ENCODE results near the gene NPFFR1.

NPFFR1 gene

DNA sequence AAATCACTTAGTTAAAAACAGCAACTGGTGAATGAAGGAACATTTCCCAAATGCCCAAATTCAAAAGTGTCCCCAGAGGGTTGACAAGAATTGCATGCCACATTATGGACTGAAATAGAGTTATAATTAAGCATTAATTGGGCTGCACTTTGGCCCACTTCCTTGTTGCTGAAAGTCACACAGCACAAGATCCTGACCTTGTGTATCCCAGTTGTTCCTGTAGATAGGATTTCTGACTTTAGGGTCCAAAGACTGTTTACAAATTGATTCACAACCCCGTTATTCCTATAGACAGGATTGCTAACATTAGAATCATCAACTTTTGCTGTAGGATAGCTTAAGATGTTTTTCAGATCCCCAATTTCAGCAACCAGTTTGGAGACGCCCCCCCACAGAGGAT, 31.5 kb upstream of the NPFFR1 start:
- no peak for DNase-seq

DNA sequence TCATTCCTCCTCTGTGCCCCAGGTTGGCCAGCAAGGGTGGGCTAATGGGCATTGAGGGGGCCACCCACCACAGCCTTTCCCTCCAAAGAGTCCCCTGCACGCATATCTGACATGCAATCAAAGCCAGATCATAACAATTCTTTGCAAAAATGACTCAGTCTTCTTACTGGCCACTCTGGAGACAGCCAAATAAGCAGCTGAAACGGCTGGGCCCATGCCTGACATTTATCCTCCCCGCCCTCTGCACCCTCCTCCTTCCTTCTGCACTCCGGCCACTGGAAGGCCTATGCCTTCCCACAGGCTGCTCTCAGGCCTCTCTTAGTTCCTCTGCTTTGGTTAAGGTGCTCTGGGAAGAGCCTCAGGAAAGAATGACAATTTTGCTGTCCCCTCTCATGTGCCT, 29.2 kb upstream of the NPFFR1 start:
- DNase-seq = no peak

DNA sequence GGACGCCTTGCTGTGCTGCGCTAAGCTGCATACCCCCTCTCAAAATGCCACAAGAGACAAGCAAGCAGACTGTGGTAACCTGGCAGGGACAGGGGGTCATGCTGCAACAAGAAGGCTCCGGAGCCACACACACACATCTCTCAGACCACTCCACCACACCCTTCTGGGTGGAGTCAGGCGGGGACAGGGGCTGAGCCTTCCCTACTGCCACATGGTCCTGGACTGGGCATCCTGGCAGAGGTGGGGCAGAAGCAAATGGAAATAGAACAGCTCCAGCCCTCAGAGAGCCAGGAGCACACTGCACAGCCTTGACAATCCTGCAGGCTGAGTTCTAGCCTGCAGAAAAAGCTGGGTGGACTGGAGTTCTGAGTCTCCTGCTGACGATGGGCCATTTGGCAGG, 28.4 kb upstream of the NPFFR1 start:
- no peak for DNase-seq

DNA sequence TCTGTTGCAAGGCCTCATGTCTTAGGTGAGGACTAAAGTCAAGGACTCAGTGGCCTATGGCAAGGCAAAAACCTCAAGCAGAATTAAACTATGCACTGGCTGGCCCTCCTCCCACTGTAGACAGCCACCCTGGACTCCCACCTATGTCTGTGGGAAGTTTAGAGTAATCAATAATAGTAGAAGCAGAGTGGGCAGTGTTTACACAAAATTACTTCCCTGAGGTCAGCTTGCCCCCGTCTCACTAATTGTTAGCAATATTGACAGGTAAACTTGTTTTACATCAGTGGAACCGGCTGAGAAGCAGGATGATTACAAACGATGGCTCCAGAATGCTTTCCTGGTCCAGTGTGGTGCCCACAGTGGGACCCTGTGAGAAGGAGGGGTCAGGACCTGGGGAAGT, 27.9 kb upstream of the NPFFR1 start:
- no peak for DNase-seq

DNA sequence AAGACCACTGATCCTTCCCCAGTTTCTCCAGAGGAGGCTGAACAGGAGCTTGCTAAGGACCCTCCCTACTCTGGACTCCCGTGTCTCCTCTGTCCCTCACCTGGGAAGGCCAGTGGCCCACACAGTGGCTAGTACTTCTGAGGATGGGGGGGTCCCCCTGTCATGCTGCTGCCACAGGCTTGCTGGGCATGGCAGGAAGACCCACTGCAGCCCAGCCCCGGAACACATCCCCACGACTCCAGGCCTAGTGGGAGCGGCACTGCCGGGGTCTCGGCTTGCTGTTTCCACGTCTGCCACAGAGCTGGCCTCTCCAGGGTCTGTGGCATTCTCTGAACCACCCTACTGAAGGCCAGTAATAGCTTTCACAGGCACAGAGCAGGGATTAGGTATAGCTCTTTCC, 25.9 kb upstream of the NPFFR1 start:
- no peak for DNase-seq

DNA sequence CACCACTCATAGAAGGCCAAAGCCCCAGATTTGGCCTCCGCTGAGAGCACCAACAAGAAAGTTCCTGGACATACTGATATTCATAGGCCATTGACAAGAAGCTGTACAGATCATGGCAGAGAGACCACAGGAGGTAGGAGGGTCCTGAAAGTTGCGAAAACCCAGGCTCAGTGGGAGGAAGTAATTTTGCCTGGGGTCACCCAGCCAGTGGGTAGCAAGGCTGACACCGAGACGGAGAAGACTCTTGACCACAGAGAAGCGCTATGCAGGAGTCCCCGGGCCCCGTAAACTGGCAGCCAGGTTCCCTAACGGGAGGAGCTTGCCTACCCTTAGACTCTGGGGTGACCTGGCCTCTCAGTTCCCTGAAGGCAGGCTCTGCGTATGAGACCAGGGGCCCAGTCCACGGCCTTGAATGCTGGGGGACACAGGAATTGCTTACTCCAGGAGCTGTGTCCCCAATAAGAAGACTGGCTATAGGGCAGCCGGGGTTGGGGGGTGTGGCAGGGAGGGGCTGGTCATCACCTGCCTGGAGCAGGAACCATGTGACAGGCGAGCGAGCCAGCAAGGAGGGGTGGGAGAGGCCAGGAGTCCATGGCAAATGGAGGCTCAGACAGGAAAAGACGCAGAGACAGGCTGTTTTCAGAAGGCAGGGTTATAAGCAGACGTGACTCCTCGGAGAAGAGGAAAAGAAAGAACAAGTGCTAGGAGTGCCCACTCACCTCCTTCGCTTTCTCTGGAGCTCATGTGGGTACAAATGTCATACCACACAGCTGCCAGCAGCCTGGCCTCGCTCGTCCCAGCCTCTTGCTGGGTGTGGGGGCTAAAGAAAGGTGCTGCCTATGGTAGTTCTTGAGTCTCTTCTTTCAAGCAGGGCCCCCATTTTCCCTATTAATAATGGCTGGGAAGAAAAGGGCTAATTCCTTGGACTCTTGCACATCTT, 24.6 kb upstream of the NPFFR1 start:
- no peak for DNase-seq

DNA sequence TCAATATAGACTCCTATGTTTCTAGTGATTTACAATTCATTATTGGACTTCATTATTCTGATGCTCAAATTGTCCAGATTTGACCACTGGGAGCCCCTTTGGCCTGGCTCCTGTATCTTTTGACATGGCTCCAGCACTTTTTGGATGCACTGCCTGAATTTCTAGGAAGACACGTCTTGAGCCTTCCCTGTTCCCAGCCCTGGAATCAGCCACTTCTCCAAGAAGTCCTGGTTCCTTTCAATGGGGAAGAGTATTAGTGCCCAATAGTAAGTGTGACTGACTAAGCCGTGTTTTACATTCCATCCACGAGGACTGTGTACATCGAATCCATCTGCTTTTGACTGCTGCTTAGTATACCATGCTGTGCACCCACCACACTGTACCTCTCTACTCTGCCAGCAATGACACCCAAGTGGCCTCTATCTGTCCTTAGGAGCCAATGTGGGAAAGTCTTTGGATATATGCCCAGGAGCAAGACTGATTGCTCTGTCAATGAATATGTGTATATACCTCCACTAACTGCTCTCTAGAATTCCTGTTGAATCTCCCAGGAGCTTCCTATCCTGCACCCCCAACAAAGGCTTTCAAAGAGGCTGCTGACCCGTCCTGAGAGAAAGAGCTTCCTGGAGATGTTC, 23.2 kb upstream of the NPFFR1 start:
- no peak for DNase-seq

DNA sequence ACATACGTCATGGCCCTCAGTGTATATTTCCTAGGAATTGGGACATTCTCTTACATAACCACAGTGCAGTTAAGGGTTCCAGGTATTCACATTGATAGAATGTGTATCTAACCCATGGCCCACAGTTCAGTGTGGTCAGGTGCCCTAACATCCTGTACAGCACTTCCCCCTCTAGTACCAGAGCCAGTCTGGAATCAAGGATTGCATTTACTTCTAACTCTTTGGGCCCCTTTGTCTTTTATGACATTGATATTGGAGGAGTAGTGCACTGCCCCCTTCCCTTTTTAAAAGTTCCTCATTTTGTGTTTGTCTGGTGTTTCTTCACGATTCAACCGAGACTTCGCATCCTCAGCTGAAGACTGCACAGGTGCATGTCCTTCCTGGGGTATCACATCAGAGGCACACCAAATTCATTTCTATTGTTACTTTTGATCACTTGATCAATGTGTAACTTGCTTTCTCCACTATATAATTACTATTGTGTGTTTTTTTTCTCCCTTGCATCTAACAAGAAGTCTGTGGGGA, 22.4 kb upstream of the NPFFR1 start:
- no peak for DNase-seq

DNA sequence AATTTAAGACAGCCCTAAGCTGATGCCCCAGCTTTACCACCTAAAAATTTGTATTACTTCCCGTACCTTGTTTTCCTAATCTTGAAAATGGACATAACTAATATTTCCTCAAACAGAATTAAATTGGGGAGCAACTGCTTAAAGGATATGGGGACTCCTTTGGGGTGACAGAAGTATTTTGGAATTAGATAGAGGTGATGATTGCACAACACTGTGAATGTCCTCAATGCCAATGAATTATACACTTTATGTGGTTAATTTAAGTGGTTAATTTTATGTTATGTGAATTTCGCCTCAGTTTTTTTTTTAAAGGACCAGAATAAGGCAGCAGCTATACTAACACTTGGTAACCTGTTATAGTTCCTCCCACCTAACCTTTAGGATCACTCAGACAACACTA, 19.9 kb upstream of the NPFFR1 start:
- DNase-seq = no peak

DNA sequence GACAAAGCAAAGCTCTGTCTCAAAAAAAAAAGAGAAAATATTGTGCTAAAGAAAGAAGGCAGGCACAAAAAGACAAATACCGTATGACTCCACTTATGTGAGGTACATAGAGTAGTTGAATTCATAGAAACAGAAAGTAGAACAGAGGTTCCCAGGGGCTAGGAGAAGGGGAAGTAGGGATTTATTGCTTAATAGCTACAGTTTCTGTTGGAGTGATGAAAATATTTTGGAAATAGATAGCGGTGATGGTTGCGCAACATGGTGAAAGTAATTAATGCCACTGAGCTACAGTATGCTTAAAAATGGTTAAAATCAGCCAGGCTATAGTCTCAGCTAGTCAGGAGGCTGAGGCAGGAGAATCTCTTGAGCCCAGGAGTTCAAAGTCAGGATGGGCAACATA, 18.5 kb upstream of the NPFFR1 start:
- DNase-seq = no peak

DNA sequence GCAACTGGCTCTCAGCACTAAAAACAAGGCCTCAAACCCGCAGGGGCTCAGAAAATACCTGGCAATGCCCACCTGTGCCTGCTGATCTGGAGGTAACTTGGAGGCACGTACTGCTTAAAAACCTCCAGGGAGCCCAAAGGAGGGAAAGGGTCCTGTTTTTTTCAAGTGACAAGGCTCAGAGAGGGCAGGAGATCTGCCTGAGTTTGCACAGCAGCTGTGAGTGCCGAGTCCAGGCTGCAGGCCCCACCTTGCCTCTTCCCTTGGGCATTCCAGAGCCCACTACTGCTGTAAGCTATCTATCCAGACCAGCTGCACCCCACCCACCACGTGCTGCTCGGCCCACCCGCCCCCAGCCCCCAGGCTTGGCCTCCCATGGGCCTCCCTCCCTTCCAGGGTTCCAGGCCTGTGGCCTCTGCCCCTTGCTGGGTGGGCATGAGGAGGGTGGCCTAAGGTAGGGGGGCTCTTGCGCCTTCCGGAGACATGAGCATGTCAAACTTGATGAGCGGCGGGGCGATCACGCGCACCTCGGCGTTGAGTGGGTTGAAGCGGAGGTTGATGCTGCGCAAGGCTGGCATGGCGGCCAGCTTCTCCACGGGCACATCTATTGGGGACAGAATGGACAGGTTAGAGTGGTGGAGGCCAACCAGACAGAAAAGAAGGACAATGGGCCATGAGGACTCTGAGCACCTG, 17.2 kb upstream of the NPFFR1 start:
- no peak for DNase-seq

DNA sequence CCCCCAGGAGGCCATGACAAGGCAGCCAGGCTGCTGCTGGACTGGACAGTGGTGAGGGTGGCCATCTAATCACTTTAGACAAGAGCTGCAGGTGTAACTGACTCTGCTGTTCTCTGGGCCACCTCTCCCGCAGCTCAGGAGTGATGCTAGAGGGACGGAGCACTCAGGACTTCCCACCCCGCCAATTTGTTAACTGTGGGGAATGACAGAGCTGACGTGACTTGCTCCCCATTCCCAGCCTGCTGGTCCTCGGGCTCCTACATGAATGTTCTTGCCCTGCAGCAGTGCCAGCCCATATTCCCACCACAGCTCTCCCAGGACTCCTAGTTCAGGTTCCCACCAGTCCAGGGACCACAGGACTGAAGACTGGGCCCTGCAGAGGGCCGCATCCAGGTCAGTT, 16.7 kb upstream of the NPFFR1 start:
- DNase-seq = no peak

DNA sequence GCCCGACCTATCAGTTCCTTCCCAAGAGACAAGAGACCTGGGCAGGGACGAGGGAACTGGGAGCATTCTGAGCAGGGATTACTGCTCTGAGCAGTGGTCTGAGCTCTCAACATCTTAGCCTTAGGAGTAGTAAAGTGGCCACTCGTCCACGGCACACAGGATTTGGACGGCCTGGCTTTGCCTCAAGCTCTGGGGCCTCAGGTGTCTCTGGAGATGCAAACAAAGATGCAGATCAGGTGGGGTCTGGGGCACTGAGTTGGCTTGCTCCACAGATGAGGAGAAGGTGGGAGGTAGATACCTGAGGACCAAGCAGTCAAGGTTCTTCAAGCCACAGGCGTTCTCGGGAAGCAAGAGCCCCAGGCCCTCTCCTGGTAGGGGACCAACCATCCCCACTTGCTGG, 16.1 kb upstream of the NPFFR1 start:
- no peak for DNase-seq

DNA sequence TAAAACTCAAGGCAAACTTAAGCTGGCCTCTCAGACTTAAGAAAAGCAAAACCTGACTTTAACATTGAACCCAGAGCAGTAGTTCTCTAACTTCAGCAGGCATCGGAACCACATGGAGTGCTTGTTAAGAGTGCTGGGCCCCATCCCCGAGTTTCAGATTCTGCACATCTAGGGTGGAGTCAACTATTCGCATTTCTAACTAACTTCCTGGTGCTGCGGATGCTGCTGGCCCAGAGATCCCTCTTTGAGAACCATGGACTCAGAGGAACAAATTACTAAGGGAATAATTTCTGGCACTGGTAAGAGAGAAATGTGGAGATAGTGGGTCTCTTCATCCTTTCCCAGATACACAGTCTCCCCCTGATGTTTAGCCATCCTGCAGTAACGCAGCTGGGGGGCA, 14.6 kb upstream of the NPFFR1 start:
- no peak for DNase-seq

DNA sequence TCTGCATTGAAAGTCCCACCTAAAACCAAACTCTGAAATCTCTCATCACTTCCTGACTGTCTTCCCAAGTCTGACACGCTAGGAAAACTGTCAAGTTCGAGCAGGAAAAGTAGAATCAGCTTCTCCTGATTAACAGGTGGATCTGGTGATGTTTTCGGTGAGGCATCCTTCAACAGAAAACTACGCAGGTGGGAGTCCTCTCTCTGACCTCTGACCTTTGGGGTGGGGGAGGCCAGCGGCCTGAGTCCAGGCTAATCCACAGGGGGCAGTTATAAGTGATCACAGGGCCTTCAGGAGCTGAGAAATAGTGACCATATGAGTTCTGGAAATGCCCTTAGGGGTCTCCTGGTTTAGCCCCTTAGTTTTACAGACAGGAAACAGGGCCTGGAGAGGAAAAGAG, 13.4 kb upstream of the NPFFR1 start:
- no peak for DNase-seq

DNA sequence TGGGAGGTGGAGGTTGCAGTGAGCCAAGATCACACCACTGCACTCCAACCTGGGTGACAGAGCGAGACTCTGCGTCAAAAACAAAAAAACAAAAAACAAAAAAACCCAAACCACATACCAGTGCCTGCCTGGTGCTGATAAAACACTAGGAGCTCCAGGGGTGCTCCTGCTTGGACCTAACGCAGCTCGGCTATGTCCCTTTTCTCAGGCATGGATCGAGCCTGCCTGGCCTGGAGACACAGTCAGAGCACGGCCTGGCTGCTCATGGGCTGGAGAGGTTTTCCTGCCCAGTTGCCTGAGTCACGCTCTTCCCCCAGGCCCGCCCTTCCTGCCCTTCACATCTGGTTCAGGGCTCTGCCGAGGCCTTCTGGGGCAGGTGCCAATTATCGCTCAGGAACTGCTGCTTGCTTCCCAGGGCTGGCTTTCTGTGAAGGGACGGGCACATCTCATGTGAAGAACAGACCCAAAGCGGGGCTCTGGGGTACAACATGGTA, 12.6 kb upstream of the NPFFR1 start:
- DNase-seq = peak in 1 of 2 experiments; percentile 18

DNA sequence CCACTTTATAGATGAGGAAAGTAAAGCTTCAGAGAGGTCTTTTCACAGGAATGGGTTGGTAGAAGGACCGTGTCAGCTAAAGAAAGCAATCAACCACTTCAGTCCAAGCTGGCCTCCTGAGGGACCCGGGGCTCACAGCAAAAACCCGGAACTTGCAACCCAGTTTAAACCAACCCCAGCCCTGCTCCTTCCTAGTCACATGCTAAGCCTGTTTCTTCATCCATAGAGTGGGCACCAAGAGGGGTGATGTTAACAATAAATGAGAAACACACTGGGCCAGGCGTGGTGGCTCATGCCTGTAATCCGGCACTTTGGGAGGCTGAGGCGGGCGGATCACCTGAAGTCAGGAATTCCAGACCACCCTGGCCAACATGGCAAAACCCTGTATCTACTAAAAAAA, 12.1 kb upstream of the NPFFR1 start:
- DNase-seq = no peak

DNA sequence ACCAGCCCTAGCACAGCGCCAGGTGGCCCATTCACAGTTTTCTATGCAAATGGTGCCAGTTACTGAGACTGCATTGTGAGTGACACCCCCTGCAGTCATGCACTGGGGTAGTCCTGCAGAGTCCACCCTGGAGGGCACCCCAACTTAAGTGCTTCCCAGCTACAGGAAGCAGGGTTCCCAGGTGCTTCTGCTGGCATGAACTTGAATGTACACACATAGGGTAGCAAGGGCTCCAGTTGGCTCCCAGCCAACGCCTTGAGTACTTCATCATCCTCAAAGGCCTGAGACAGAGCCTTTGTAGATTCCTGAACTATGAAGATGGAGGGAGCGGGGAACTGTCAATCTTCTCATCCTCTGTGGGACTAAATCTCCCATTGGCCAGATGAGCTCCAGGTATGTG, 11.5 kb upstream of the NPFFR1 start:
- DNase-seq = no peak

DNA sequence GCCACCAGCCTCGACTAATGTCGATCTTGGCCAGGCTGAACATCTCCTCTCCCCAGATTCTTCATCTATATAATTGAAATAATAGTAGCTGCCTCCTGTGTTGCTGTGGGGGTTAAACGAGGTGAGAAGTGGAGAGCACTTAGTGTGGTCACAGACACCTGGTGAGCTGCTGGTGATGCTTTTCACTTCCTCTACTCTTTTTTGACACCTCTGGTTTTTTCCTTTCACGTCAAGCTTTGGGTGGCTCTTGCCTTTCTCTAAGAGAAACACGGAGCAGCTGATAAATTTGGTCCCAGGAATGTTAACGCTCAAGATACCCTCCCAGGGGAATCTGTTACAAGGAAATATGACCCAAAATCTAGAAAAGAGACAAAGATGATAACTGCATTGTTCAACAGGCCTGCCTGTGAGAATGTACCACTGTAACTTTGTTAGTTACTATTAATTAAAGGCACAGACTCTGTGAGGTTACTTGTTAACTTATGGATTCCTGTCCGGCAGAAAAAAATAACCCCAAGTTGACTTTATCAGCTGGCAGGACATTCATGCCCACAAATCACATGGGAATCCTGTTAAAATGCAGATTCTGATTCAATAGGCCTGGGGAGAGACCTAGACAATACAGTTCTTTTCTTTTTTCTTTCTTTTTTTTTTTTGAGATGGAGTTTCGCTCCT, 9.5 kb upstream of the NPFFR1 start:
- no peak for DNase-seq

DNA sequence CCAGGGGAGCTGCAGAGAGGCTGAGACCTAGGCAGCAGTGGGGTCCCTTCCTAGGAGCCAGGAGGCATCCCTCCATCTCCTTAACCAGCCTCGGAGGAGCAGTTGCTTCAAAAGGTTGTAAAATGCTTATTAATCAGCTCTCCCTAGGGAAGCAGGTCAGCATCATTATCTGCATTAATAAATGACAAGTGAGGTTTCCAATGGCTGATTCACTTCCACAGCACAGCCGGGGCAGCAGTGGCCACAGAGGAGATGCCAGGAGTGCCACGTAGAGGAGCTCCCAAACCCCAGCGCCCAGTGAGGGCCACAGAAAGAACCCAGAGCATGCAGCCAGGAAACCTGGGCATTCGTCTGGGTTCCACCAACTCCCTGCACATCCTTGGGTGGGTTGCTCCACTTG, 8.2 kb upstream of the NPFFR1 start:
- DNase-seq = no peak

DNA sequence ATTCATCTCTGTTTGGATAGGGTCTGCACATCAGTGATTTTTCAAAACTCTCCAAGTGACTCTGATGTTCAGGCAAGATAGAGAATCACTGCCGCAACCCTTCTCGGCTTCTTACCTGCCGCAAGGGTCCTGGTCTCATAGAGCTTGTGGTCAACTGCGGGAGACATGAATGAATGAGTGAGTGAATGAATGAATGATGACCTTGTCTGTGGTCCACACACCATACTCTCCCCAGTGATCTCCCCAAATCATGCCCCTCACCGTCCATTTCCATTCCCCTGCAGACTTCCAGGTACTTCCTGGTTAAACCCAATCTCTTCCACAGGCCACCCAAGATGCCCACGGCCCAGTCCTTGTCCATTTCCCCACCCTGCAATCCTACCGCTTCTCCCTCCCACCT, 5.9 kb upstream of the NPFFR1 start:
- no peak for DNase-seq

DNA sequence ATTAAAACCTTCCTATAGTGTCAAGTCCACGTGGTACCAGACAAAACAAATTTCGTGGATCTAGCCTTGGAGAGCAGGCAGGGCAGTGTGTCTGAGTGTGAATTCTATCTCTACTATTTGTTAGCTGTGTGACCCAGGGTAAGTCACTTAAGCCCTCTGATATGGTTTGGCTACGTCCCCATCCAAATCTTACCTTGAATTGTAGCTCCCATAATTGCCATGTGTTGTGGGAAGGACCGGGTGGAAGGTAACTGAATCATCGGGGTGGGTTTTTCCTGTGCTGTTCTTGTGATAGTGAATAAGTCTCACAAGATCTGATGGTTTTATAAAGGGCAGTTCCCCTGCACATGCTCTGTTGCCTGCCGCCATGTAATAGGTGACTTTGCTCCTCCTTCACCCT, 2.8 kb upstream of the NPFFR1 start:
- DNase-seq = no peak

DNA sequence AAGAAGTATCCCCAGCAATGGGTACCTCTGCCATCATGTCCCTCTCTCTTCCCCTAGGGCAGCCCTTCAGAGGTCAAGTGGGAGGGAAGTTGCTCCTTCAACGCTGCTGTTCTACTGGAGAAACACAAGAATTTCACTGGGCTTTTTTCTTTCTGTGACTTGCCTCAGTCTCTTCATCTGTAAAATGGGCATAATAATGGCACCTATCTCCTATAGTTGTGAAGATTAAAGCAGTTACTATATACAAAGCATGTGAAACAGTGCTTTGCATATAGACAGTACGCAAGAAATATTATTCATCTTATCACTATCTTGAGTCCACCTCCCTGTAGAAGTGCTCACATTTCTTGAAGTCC, 1.6 kb upstream of the NPFFR1 start:
- DNase-seq = no peak

All from NCI-H446 (cell line).